Activated CD4-positive, alpha-beta T cell treated with anti-CD3 and anti-CD28 coated beads, Interleukin-2, amount 50 U/mL, for 24 hours (primary cell): ENCODE data around the gene BICD2.

Experiments
- DNase-seq, 2 donors: peaks; one replicate each; pipeline ENCODE4 v3.0.0-alpha.2; 2020; ENCODE audit warnings: low read depth in 1 of 2, low spot score in 1 of 2

The BICD2 gene

DNA sequence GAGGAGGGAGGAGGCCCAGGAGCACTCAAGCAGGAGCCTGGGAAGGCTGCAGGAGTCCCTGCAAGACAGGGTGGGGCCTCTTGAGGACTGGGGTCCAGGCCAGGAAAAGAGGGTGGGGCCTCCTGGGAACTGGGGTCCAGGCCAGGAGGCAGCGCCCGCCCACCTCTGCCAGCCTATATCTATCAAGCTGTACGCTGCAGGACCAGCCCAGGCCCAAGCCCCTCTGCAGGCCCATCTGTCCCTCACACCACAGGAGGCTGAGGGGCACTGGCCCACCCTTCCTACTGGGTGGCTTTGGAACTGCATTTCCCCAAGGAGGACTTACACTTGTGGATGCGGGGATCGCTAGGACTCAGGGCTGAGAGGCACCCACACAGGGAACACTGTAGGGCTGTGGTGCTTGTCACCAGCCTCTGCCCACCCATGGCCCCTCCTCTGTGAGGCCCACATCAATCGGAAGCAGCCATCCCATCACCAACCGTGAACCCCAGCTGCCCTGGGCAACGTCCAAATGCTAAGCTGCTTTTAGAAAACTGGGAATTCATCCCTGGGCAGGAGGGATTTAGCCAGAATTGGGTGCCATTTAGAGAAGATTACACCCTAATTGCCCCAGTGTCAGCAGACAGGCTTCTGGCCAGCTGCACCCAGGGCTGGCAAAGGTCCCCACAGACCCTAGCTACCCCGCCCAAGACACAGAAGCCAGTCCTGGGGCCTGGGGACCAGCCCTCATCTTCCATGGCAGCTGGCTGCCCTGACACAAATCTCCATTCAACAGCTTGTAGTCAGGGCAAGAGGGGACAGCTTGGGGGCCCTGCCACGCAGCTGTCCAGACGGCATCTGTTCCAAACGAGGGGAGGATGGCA, 15.3 kb downstream of the BICD2 start:
- no peak for DNase-seq

DNA sequence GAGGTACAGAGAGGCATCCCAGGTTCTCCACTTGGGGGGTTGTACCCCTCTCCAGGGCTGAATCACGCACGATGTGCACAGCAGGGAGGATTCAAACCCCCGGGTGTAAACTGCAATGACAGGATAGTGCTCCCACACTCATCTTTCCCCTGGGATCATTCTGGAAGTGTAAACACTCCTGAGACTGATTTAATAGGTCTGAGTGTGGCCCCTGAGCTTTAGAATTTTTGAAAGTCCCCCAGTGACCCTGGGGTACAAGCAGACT, 16.5 kb downstream of the BICD2 start:
- no peak for DNase-seq

DNA sequence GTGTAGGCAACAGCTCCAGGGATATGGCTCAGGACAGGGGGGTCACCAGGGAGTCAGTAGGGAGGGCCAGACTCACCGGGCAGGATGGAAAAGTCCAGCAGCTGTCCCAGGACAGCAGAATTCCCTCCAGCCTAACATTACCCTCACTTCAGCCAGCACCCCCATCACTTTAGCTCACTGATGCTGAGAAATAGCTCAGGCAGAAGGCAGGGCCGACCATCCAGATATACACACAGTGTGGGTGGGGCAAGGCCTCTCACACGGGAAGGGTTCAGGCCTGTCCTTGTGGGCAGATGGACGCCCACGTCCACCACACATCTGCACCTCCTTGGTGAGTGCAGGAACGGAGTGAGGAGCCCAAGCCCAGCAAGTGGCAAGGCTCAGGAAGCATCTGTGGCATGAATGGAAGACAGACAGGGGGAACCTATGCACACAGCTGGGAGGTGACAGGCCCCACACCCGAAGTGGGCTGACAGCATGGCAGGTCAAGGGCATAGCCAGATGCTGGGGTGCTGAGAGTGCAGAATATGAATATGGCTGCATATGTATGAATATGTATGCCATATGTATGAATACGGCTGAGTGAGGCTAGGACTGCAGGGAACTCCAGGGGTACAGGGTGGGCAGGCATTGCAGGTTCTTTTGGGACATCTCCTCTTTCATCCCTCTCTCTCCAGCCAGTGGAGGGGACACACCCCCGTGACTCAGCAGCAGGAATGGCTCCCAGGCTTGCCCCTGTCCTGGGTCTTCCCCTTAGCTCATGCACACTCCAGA, 17.0 kb downstream of the BICD2 start:
- DNase-seq = no peak

DNA sequence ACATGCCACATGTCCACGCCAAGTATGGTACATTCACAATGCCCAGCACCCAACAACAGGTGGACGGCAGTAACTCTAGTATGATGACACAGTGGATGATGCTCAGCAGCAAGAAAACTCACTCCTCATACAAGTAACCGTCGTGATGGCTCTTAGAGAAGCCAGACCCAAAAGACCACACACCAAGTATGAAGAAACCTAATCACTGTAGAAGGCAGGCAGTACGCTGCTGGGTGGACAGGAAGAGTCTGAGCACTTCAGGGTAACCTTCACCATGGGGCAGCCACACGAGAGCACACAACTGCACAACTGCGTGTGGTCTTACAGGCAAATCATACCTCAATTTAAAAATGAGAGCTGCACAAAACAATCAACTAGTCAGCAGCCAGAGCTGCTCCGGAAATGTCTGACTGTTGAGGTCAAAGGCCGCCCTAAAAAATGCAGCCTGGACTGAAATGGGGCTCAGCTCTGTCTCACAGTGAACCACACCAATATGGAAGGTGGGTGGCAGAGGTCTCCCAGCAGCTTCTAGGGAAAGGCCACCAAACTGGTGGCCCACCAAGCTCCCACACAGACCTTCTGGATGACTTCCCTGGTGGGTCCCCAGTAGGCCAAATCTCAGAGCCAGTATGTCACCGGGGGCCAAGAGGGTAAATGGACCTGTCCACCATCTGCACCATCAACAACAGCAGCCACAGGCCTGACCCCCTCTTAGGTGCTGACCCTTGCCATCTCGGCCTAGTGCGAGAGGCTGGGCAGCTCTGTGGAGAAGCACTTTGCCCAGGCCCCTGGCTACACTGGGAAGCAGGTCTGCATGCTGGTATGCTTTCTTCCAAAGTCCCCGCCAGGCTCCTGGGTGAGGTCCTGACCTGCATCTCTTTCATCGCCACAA, 17.8 kb downstream of the BICD2 start:
- DNase-seq = no peak

DNA sequence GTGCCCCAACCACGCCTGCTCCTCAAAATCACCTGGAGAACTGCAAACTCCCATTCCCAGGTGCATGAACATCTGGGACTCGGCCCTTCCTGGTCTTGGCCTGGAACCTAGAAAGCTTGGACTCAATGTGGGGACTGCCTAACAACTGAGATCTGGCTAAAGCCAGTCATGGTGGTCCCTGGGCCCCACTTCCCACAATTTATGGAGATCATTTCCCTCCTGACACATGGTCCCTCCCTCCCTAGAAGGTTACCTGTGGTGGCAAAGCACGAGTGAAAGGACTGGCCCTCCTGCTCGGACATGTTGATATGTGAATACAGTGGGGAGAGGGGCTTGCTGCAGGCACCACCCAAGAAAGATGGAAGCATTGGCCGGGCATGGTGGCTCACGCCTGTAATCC, 18.8 kb downstream of the BICD2 start:
- DNase-seq = no peak

DNA sequence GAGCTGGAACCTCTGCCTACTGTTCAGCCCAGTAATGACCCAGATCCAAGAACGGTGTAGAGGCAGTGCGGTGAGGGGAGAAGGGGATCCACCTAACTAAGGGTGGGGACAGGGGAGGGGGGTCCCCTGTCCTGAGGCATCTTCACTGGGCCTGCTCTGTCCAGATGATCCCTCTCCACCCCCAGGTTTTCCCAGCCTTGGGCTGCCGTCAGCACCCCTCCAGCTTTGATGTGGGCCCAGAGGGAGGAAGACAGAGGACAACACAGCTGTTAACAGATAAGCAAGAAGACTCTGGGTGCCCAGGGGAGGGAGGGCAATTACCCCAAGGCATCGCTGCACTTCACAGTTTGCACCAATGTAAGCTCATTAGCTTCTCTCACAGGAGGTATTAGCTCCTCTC, 19.3 kb downstream of the BICD2 start:
- DNase-seq = no peak

DNA sequence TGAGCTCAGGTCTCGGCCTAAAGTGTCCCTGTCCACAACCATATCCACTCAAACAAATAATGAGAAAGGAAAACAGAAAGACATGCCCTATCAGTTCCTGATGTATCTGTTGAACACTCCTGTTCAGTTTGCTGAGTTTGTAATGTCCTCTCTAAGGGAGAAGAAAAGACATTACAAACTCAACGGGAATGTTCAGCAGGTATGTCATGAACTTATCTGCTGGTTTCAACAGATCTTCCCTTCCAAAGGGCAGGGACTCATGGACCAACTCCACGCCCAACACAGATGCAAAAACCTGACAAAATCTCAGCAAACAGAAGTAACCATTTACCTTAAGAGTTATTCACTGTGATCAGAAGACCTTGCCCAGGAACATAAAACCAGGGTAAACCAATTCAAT, 23.7 kb downstream of the BICD2 start:
- DNase-seq = no peak

DNA sequence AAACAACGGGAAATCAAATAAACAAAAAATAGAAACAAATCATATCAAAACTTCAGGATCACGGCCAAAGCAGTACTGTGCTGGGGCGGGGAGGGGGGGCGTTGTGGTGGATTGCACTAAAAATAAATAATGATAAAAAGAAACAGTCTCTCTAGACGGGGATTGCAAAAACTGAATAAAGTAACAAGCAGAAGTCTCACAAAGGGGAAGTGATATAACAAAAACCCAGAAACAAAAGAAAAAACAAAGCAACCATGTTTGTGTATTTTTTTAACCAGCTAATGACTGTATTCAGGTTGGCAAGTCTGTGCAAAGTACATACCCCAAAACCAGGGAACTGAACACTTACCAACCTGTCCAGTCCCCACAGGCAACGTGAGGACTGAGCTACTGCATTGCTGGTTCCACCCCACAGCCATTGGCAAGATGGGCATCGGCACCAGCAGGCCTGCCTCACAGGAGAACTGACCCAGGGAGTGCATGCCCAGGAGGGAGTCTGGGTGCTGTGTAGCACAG, 24.1 kb downstream of the BICD2 start:
- no peak for DNase-seq

DNA sequence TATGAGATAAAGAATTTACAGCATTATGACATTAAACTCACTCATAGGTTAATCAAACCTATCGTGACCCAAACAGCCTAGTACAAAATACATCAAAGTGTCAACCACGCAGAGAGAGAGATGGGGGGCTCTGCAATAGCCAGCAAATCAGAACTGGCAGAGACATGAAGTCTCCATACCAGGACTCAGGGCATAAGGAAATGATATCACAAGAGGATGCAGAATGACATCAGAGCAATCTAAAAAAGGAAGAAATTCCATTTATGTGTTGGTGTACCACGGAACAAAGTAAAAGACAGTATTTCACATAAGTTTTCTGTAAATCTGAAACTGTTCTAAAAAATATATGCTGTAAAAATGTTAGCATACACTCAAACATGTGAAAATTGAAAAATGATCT, 24.6 kb downstream of the BICD2 start:
- DNase-seq = no peak

DNA sequence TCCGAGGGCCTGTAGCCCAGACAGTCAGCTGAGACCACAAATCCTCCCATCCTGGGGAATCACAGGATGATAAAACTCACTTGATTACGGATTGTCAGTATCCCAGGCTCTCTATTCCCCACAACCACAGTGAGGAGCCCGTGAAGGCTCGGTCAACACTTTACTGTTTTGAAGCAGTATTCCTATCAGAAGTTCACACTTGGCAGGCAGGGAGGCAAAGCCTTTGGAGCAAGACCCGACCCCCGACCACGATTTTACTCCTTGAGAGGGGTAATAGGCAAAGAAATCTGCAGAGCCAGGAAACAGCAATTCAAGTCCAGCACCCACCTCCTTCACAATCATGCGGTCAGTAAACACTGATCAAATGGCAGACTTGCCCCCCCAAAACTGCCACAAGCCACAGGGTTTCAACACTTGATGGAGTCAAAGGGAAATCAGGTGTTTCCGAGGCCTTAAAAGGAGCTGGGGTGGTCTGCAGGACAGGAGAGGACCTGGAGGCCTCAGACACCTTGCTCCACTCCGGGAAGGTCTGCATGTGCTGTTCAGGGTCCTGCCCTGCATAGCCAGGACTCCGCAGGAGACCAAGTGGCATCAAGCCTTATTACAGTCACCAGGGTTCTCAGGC, 25.2 kb downstream of the BICD2 start:
- DNase-seq = no peak

DNA sequence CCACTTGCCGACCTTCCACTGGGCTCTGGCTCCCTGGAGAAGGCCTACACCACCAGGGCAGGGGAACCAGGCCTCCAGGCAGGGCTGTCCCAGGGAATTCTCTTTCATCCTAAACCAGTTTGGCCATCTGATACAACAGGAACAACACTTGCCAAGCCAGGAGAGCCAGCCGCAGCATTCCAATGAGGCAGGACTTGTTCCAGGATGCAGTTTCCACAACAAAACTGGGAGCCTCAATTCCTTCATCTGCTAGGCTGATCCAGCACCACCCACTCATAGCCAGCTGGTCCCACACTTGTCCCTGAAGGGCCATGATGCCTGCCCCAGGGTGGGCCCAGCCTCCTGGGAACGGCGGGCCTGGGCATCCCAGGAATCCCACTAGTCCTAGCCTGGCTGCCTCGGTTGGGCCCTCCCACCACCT, 26.0 kb downstream of the BICD2 start:
- no peak for DNase-seq

DNA sequence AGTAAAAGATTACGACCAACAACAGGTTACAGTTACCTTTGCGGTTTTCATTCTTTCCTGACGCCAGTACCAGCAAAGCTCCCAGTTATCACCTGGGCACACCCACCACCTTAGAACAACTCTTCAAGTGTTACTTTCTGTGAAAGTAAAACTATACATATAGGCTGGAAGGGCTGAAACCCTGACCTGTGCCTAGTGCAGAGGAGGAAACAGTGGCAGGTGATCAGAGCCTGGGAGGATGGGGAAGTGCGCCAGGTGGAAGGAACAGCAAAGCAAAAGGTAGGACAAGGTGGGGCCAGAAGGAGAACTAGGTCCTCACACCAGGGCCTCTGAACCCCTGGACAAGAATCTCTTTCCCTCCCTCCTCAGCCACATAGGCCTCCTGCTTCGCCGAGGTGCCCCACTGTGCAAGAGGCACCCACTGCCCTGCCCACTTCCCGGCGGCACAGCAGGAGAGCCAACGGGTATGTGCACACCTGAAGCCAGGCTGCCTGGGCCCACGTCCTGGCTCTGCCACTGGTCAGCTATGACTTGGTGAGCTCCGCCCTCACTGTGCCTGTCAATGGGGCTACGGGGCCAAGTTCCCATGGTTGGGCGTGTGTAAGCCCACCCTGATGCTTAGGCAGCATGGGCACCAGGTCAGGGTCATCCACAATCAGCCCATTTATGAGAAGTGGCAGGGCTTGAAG, 26.9 kb downstream of the BICD2 start:
- no peak for DNase-seq

DNA sequence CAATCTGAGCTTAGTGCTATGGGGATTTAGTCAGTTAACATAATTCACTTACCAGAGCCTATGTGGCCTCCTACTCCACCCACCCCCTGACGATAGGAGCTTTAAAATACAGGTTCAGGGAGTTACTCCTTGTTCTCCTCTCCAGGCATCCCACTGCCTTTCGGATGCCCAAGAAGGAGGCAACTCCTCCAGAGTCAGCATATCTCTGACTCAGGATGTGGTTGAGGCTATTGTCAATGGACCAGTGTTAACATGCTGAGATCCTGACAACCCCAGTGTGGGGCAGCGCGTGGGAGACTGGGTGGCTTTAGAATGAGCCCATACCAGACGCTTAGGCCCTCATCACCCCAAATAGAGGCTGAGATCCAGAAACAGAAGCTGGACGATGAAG, 27.4 kb downstream of the BICD2 start:
- DNase-seq = no peak

DNA sequence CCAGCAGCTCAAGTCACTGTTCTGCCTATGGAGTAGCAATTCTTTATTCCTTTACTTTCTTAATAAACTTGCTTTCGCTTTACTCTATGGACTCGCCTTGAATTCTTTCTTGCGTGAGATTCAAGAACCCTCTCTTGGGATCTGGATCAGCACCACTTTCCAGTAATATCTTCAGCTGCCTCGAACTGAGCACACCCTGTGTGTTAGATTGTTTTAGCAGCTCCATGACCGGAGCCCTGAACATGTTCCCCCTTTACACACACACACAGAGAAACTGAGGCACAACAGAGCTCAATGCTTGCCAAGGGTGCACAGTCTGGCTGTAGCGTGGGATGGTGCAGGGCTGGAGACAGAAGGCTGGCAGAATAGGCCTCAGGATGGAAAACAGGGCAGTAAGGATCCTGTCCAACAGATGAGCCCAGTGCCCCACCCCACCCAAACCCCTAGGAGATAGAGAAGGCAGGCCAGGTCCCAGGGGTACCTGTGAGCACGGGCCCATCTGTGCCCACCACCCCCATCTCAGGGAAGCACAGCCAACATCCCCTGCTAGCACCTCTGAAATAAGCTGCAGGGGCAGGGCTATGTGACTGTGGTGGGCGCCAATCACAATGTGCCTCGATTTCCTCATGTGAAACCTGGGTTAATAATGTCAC, 27.9 kb downstream of the BICD2 start:
- DNase-seq = no peak

DNA sequence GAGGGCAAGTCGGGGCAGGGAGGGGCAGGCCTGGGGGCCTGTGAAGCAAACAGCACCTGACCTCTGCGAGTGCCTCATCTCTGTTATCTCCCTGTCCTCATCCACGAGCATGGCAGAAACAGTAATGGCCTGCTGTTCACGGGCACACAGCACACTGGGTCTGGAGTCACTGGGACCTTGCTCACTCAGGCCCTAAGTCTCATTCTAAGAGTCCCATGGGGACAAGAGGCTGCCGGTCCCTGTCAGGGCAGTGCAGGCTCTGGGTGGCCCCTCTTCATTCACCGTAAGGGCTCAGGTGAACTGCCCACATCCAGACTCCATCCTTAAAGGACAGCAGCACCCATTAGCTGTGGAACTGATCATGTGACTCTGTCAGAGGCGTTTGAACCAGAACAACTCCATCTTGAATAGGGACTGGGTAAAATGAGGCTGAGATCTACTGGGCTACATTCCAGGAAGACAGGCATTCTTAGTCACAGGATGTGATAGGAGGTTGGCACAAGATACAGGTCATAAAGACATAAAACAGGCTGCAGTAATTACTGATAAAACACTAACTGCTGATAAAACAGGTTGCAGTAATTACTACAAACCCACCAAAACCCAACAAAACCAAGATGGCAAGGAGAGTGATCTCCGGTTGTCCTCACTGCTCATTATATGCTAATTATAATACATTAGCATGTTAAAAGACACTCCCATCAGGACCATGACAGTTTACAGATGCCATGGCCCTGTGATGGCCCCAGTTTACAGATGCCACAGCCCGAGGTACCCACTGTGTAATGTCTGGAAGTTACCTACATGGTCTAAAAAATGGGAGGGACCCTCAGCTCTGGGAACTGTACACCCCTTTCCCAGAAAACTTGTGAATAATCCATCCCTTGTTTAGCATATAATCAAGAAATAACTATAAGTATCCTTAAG, 28.7 kb downstream of the BICD2 start:
- no peak for DNase-seq

DNA sequence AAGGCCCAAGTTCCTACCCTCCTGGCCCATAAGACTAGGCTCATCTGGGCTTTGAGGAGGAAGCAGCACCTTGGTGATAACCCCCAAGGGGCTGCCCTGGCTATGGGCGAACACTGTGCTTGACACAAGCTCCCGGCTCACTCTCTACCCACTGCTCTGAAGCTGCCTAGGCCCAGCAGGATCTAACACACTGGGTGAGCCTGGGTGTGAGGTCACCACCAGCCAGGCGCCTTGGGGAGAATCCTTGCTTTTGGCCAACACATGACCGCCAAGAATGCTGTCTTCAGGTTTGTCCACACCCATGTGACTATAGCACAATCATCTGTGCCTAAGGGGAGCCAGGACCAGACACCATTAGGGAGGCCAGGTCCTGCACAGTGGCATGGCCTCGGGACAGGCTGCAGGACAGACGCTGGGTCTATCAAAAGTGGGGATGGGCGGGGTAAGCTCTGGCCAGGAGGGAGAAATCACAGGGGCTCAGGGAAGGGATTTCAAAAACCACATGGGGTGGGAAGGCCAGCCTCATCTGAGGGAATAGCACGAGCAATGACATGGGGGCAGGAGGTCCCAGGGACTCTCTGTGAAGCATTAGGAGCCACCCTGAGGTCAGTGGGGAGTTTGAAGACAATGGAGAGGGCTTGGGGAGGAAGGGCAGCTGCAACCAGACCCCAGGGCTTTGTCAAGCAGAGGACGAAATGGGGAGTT, 29.6 kb downstream of the BICD2 start:
- DNase-seq = no peak

DNA sequence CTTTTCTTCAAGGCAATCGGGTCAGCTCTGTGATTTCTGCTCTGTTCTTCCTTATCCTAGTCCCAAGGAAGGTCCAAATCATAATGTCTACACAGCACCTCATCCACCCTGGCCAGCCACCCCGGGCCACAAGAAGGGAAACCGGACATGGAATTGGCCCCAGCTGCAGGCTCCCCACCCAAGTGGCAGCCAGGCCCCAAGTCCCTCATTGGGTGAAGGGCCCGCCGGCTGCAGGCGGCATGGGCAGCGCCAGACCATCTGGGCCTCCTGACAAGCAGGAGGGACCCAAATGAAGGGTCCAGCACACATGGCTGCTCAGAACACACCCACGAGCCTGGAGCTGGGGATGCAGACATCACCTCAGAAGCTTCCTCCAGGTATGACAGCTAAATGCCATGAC, 33.7 kb downstream of the BICD2 start:
- DNase-seq = no peak

DNA sequence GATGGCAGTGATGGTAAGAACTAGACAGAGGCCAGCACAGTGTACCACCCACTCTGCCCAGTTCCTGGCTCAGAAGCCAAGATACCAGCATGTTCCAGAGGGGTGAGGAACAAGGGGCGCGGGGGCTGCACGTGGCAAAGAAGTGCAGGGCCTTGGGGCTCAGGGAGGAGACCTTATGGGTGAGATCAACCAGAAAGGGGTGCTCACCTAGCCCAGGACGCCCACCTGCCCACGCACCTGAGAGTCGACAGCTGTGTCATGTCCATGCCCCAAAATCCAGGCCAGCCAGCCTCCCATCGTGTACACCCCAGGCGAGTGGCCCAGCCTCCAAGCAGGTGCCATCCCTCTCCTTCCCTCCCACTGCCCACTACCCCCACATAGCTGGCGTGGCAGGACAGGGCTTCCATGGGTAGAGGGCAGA, 34.9 kb downstream of the BICD2 start:
- no peak for DNase-seq
